SK-N-SH treated with all-trans-retinoic acid at 6 μM for 48 hours (cell line): Measurements from ENCODE around the gene LETMD1.

Source experiments
- ATAC-seq: fragments of 200-7000 bp; cut with Tn5 transposase; 3 replicates; pipeline ENCODE4 v1.9.1; 2020; ENCODE audit warnings: mild to moderate bottlenecking, moderate library complexity
- ARNTL ChIP-seq: fragments of 450-650 bp; formaldehyde crosslinking; IDR thresholded peaks from 2 replicates; pipeline ENCODE4 v1.5.0; 2020; ENCODE audit warnings: low read depth, mild to moderate bottlenecking, moderate library complexity, borderline replicate concordance
- BACH2 ChIP-seq: fragments of 250-450 bp; sonication (Bioruptor Pico); IDR thresholded peaks from 2 replicates; pipeline ENCODE4 v1.9.0; 2021; ENCODE audit warnings: mild to moderate bottlenecking, borderline replicate concordance
- CREB5 ChIP-seq: fragments of 250-450 bp; sonication (Bioruptor Pico); IDR thresholded peaks from 2 replicates; pipeline ENCODE4 v1.5.1; 2020; ENCODE audit warnings: low read depth, mild to moderate bottlenecking, moderate library complexity
- CSDC2 ChIP-seq: fragments of 250-450 bp; sonication (Bioruptor Pico); IDR thresholded peaks from 2 replicates; pipeline ENCODE4 v1.5.0; 2020; ENCODE audit warnings: mild to moderate bottlenecking, moderate library complexity
- ESRRG ChIP-seq: fragments of 250-450 bp; sonication (Bioruptor Pico); IDR thresholded peaks from 2 replicates; pipeline ENCODE4 v1.6.1; 2021; ENCODE audit warnings: mild to moderate bottlenecking
- GLIS3 ChIP-seq: fragments of 250-450 bp; sonication (Bioruptor Pico); IDR thresholded peaks from 2 replicates; pipeline ENCODE4 v1.5.0; 2020; ENCODE audit warnings: mild to moderate bottlenecking, moderate library complexity
- ISL1 ChIP-seq: fragments of 250-450 bp; sonication (Bioruptor Pico); IDR thresholded peaks from 2 replicates; pipeline ENCODE4 v2.1.2; 2022; ENCODE audit warnings: mild to moderate bottlenecking, moderate library complexity
- OSR1 ChIP-seq: fragments of 250-450 bp; sonication (Bioruptor Pico); IDR thresholded peaks from 2 replicates; pipeline ENCODE4 v1.8.0; 2022; ENCODE audit warnings: moderate library complexity, mild to moderate bottlenecking, inconsistent platforms
- PPARA ChIP-seq: fragments of 250-450 bp; sonication (Bioruptor Pico); IDR thresholded peaks from 2 replicates; pipeline ENCODE4 v1.5.0; 2020; ENCODE audit warnings: mild to moderate bottlenecking, borderline replicate concordance
- RARB ChIP-seq: fragments of 250-450 bp; sonication (Bioruptor Pico); IDR thresholded peaks from 2 replicates; pipeline ENCODE4 v1.8.0; 2021; ENCODE audit warnings: mild to moderate bottlenecking, moderate library complexity
- SNAI2 ChIP-seq: fragments of 250-450 bp; sonication (Bioruptor Pico); IDR thresholded peaks from 2 replicates; pipeline ENCODE4 v1.5.0; 2020; ENCODE audit warnings: mild to moderate bottlenecking, moderate library complexity
- TCF4 ChIP-seq: fragments of 250-450 bp; sonication (Bioruptor Pico); IDR thresholded peaks from 2 replicates; pipeline ENCODE4 v1.8.0; 2021; ENCODE audit warnings: mild to moderate bottlenecking, moderate library complexity, borderline replicate concordance
- TOX ChIP-seq: fragments of 250-450 bp; sonication (Bioruptor Pico); IDR thresholded peaks from 2 replicates; pipeline ENCODE4 v1.8.0; 2021; ENCODE audit warnings: mild to moderate bottlenecking, moderate library complexity, borderline replicate concordance
- ZFP3 ChIP-seq: fragments of 250-450 bp; sonication (Bioruptor Pico); IDR thresholded peaks from 2 replicates; pipeline ENCODE4 v1.5.0; 2020; ENCODE audit warnings: mild to moderate bottlenecking, moderate library complexity
- ZFP30 ChIP-seq: fragments of 450-650 bp; formaldehyde crosslinking; IDR thresholded peaks from 2 replicates; pipeline ENCODE4 v1.5.0; 2022; ENCODE audit warnings: mild to moderate bottlenecking, moderate library complexity
- ZNF565 ChIP-seq: fragments of 450-650 bp; formaldehyde crosslinking; conservative IDR thresholded peaks from 2 replicates; pipeline ENCODE4 v1.5.0; 2020; ENCODE audit warnings: low read depth, mild to moderate bottlenecking, moderate library complexity
- ZNF70 ChIP-seq: fragments of 450-650 bp; formaldehyde crosslinking; IDR thresholded peaks from 2 replicates; pipeline ENCODE4 v1.5.0; 2020; ENCODE audit warnings: mild to moderate bottlenecking, moderate library complexity
- ZNF8 ChIP-seq: fragments of 450-650 bp; formaldehyde crosslinking; IDR thresholded peaks from 2 replicates; pipeline ENCODE4 v1.5.0; 2020; ENCODE audit warnings: mild to moderate bottlenecking, moderate library complexity
- TF ChIP-seq, protein P1 (sequence below): fragments of 250-450 bp; sonication (Bioruptor Pico); IDR thresholded peaks from 2 replicates; pipeline ENCODE4 v1.8.0; 2021; ENCODE audit warnings: low read depth, mild to moderate bottlenecking, moderate library complexity, borderline replicate concordance
- TF ChIP-seq, protein P2 (sequence below): fragments of 250-450 bp; sonication (Bioruptor Pico); IDR thresholded peaks from 2 replicates; pipeline ENCODE4 v1.5.1; 2021; ENCODE audit warnings: mild to moderate bottlenecking, moderate library complexity
- TF ChIP-seq, protein P3 (sequence below): fragments of 250-450 bp; sonication (Bioruptor Pico); IDR thresholded peaks from 2 replicates; pipeline ENCODE4 v1.5.0; 2020; ENCODE audit warnings: mild to moderate bottlenecking, moderate library complexity

Gene LETMD1

DNA sequence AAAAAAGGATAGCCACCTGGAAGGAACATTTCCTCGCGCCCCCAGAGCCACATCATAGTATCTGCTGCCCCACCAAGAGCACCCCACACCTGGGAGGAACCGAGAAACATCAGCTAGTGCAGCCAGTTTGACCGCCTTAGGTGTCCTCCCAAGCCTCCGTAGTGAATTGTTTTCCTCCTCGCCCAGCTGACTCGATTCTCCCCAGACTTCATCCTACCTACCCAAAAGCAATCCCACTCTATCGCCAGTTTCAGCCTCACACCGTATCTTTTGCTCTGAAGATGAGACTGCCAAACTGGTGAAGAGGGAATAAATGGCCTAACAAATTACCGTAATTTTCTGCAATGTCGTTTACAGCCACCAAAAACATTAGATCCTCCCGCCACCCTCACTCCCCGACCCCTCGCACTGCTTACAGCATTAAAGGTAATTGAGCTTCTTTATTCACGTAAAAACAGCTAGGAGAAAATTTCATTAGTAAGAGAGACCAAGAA lies 20.7 kb upstream of the LETMD1 start:
- no peak for TF ChIP-seq ZFP30 (CRISPR knock-in tag)
- TF ChIP-seq ZNF70 (CRISPR knock-in tag) = no peak
- TF ChIP-seq GLIS3 = no peak
- TF ChIP-seq BACH2 (CRISPR knock-in tag) = no peak
- no peak for TF ChIP-seq ISL1 (CRISPR knock-in tag)
- TF ChIP-seq, protein P1, sequence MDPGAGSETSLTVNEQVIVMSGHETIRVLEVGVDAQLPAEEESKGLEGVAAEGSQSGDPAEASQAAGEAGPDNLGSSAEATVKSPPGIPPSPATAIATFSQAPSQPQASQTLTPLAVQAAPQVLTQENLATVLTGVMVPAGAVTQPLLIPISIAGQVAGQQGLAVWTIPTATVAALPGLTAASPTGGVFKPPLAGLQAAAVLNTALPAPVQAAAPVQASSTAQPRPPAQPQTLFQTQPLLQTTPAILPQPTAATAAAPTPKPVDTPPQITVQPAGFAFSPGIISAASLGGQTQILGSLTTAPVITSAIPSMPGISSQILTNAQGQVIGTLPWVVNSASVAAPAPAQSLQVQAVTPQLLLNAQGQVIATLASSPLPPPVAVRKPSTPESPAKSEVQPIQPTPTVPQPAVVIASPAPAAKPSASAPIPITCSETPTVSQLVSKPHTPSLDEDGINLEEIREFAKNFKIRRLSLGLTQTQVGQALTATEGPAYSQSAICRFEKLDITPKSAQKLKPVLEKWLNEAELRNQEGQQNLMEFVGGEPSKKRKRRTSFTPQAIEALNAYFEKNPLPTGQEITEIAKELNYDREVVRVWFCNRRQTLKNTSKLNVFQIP (CRISPR knock-in tag) = no peak
- no peak for TF ChIP-seq SNAI2
- TF ChIP-seq ESRRG = no peak
- no peak for TF ChIP-seq TOX (CRISPR knock-in tag)
- no peak for TF ChIP-seq RARB (CRISPR knock-in tag)
- TF ChIP-seq ARNTL (CRISPR knock-in tag) = no peak
- TF ChIP-seq OSR1 (CRISPR knock-in tag) = no peak
- TF ChIP-seq ZNF565 (CRISPR knock-in tag) = no peak
- TF ChIP-seq ZNF8 (CRISPR knock-in tag) = no peak
- TF ChIP-seq ZFP3 = no peak
- no peak for TF ChIP-seq TCF4
- TF ChIP-seq, protein P2, sequence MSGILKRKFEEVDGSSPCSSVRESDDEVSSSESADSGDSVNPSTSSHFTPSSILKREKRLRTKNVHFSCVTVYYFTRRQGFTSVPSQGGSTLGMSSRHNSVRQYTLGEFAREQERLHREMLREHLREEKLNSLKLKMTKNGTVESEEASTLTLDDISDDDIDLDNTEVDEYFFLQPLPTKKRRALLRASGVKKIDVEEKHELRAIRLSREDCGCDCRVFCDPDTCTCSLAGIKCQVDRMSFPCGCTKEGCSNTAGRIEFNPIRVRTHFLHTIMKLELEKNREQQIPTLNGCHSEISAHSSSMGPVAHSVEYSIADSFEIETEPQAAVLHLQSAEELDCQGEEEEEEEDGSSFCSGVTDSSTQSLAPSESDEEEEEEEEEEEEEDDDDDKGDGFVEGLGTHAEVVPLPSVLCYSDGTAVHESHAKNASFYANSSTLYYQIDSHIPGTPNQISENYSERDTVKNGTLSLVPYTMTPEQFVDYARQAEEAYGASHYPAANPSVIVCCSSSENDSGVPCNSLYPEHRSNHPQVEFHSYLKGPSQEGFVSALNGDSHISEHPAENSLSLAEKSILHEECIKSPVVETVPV (CRISPR knock-in tag) = no peak
- no peak for TF ChIP-seq PPARA (CRISPR knock-in tag)
- TF ChIP-seq, protein P3, sequence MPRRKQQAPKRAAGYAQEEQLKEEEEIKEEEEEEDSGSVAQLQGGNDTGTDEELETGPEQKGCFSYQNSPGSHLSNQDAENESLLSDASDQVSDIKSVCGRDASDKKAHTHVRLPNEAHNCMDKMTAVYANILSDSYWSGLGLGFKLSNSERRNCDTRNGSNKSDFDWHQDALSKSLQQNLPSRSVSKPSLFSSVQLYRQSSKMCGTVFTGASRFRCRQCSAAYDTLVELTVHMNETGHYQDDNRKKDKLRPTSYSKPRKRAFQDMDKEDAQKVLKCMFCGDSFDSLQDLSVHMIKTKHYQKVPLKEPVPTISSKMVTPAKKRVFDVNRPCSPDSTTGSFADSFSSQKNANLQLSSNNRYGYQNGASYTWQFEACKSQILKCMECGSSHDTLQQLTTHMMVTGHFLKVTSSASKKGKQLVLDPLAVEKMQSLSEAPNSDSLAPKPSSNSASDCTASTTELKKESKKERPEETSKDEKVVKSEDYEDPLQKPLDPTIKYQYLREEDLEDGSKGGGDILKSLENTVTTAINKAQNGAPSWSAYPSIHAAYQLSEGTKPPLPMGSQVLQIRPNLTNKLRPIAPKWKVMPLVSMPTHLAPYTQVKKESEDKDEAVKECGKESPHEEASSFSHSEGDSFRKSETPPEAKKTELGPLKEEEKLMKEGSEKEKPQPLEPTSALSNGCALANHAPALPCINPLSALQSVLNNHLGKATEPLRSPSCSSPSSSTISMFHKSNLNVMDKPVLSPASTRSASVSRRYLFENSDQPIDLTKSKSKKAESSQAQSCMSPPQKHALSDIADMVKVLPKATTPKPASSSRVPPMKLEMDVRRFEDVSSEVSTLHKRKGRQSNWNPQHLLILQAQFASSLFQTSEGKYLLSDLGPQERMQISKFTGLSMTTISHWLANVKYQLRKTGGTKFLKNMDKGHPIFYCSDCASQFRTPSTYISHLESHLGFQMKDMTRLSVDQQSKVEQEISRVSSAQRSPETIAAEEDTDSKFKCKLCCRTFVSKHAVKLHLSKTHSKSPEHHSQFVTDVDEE = no peak
- no peak for ATAC-seq

- peak; percentile 15; the same call in 2 of the 3 replicates for ATAC-seq
Measured at GRCh38 chr12:51028126-51028812, 19.9 kb upstream of the LETMD1 start.

More at GRCh38 chr12:51028126-51028812, 19.9 kb upstream of the LETMD1 start:
- TF ChIP-seq TCF4 = no peak
- TF ChIP-seq ARNTL (CRISPR knock-in tag) = no peak
- TF ChIP-seq GLIS3 = no peak
- TF ChIP-seq ZNF70 (CRISPR knock-in tag) = no peak
- TF ChIP-seq ZNF8 (CRISPR knock-in tag) = no peak
- TF ChIP-seq, protein P3 = no peak
- no peak for TF ChIP-seq ESRRG
- no peak for TF ChIP-seq PPARA (CRISPR knock-in tag)
- TF ChIP-seq RARB (CRISPR knock-in tag) = no peak
- TF ChIP-seq TOX (CRISPR knock-in tag) = no peak
- no peak for TF ChIP-seq CSDC2 (CRISPR knock-in tag)
- no peak for TF ChIP-seq ISL1 (CRISPR knock-in tag)
- TF ChIP-seq BACH2 (CRISPR knock-in tag) = no peak
- TF ChIP-seq CREB5 = no peak
- TF ChIP-seq, protein P2 (CRISPR knock-in tag) = no peak
- TF ChIP-seq SNAI2 = no peak
- TF ChIP-seq OSR1 (CRISPR knock-in tag) = no peak
- no peak for TF ChIP-seq ZNF565 (CRISPR knock-in tag)
- TF ChIP-seq, all 23 proteins: peak for 0
